NK-92 treated with Interleukin-12 subunit alpha and Interleukin-12 subunit beta, amount 100 ng/mL, for 24 hours (cell line): ENCODE data around the gene SPARC.
"Not testable (repeated sequence)": the region's sequence is repeated elsewhere in the genome, so short reads cannot be mapped to it uniquely, and the experiment has no call there.

Experiments
- DNase-seq: peaks from one replicate; lab custom pipeline; 2025; lab: John Stamatoyannopoulos, UW

Gene SPARC

GRCh38 chr5:151686674-151687407 lies at the start of gene SPARC:
Gene SPARC (minus strand): TSS chr5:151686915. CDS start chr5:151676188, 10,727 bp downstream.
- no peak for DNase-seq

- DNase-seq, result no peak
Observed at GRCh38 chr5:151735646-151736045, 48.9 kb upstream of the SPARC start.

GRCh38 chr5:151734064-151734408 lies 47.3 kb upstream of the SPARC start:
- DNase-seq, result no peak

- DNase-seq, result no peak
Observed at GRCh38 chr5:151733358-151734063, 46.8 kb upstream of the SPARC start.

GRCh38 chr5:151730381-151730780 lies 43.7 kb upstream of the SPARC start:
- DNase-seq, result no peak

- not testable (repeated sequence) for DNase-seq
Observed at GRCh38 chr5:151729597-151729996, 42.9 kb upstream of the SPARC start.

GRCh38 chr5:151724360-151724759 lies 37.6 kb upstream of the SPARC start:
- DNase-seq, result no peak

- no peak for DNase-seq
Observed at GRCh38 chr5:151722546-151722945, 35.8 kb upstream of the SPARC start.

GRCh38 chr5:151721812-151722391 lies 35.2 kb upstream of the SPARC start:
- DNase-seq, result no peak

GRCh38 chr5:151721087-151721646 lies 34.5 kb upstream of the SPARC start:
- DNase-seq, result no peak

GRCh38 chr5:151720215-151720614 lies 33.5 kb upstream of the SPARC start:
- no peak for DNase-seq

GRCh38 chr5:151719228-151720000 lies 32.7 kb upstream of the SPARC start:
- DNase-seq, result no peak

GRCh38 chr5:151718646-151719045 lies 31.9 kb upstream of the SPARC start:
- no peak for DNase-seq

- DNase-seq, result no peak
Observed at GRCh38 chr5:151718153-151718552, 31.4 kb upstream of the SPARC start.

- no peak for DNase-seq
Observed at GRCh38 chr5:151717416-151717815, 30.7 kb upstream of the SPARC start.

GRCh38 chr5:151709109-151709735 lies 22.5 kb upstream of the SPARC start:
- no peak for DNase-seq

GRCh38 chr5:151708126-151708525 lies 21.4 kb upstream of the SPARC start:
- DNase-seq, result no peak

GRCh38 chr5:151707567-151707966 lies 20.9 kb upstream of the SPARC start:
- DNase-seq, result no peak

- no peak for DNase-seq
Observed at GRCh38 chr5:151706906-151707305, 20.2 kb upstream of the SPARC start.

GRCh38 chr5:151703780-151704179 lies 17.1 kb upstream of the SPARC start:
- no peak for DNase-seq

- no peak for DNase-seq
Observed at GRCh38 chr5:151703227-151703626, 16.5 kb upstream of the SPARC start.

- no peak for DNase-seq
Observed at GRCh38 chr5:151700820-151701219, 14.1 kb upstream of the SPARC start.
